ENCODE data around the gene ERG. TPM values are rescaled to one million over a fixed set of nuclear protein-coding genes. Genes with fewer than 3 reads are reported as not detected.
A peak's percentile ranks its signal among the peaks of the same experiment; 100 is the strongest.

Gene ERG
- total RNA-seq, 1 donor from 2014 or later = not detected

DNA sequence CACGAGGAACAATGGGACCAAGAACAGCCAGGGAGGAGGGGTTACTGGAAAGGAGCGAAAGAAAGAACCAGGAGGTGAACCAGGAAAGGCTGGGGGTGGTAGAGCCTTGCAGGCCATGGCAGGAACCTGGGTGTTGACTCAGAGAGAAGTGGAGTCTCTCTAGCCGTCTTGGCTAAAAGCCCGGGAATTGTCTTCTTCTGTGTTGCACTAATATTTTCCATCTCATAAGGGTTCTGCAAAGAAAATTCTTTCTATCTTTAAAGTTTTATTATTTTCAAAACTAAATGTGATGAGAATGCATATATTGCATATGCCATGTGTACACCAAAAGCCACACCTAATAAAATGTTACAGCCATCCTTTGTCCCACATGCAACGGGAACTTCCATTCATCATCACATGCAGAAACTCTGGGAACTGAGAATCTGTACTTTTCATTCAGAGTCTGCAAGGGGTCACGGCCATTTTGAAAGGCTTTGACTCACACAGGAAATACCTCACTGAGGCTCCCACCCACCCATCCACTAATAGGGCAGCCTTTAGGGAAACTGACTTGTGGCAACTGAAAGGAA, 38.0 kb downstream of the ERG start:
- peaks cover 6% of the 10 kb centered on the region for H3K27me3 Mint-ChIP-seq (ENCODE audit: insufficient read depth, low read depth)
- peaks cover 16% of the 10 kb centered on the region for H3K4me1 Mint-ChIP-seq
- Histone ChIP-seq H3K79me2 (ENCODE audit: low read depth) (no peaks in the 10 kb centered on the region), H3K27ac (no peak overlapping the region), H3K9me3 (ENCODE audit: low read depth) (no peaks in the 10 kb centered on the region), H3F3A (ENCODE audit: low read depth) (no peaks in the 10 kb centered on the region), H2AFZ (replicated peaks) (no peak overlapping the region), H3K27me3 (peaks cover 8% of the 10 kb centered on the region), H4K20me1 (ENCODE audit: low read depth) (no peaks in the 10 kb centered on the region), H3K4me2 (no peak overlapping the region), H3K36me3 (no peaks in the 10 kb centered on the region), H3K9ac (no peak overlapping the region), H3K4me3 (no peak overlapping the region), H3K4me1 (no peaks in the 10 kb centered on the region)
- peak overlapping the region; percentile 65 for H3K4me3 Mint-ChIP-seq
- DNase-seq (ENCODE audit: low spot score) = no peak
- H3K9me3 Mint-ChIP-seq = peaks cover 6% of the 10 kb centered on the region
- TF ChIP-seq EZH2 (IDR thresholded peaks at IDR 0.05) (no peak), EZH2phosphoT487 (IDR thresholded peaks at IDR 0.05) (no peak)
- TF ChIP-seq, protein P1, sequence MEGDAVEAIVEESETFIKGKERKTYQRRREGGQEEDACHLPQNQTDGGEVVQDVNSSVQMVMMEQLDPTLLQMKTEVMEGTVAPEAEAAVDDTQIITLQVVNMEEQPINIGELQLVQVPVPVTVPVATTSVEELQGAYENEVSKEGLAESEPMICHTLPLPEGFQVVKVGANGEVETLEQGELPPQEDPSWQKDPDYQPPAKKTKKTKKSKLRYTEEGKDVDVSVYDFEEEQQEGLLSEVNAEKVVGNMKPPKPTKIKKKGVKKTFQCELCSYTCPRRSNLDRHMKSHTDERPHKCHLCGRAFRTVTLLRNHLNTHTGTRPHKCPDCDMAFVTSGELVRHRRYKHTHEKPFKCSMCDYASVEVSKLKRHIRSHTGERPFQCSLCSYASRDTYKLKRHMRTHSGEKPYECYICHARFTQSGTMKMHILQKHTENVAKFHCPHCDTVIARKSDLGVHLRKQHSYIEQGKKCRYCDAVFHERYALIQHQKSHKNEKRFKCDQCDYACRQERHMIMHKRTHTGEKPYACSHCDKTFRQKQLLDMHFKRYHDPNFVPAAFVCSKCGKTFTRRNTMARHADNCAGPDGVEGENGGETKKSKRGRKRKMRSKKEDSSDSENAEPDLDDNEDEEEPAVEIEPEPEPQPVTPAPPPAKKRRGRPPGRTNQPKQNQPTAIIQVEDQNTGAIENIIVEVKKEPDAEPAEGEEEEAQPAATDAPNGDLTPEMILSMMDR (IDR thresholded peaks at IDR 0.05) = no peak
- H3K36me3 Mint-ChIP-seq = peaks cover 2% of the 10 kb centered on the region
- peak overlapping the region; percentile 50 for H3K27ac Mint-ChIP-seq

- Histone ChIP-seq H3K9me3 (ENCODE audit: low read depth) (no peaks in the 10 kb centered on the region), H2AFZ (replicated peaks) (no peak overlapping the region), H3K27me3 (peaks cover 15% of the 10 kb centered on the region), H3K4me3 (no peak overlapping the region), H4K20me1 (ENCODE audit: low read depth) (no peaks in the 10 kb centered on the region), H3K4me1 (no peaks in the 10 kb centered on the region), H3F3A (ENCODE audit: low read depth) (no peaks in the 10 kb centered on the region), H3K36me3 (no peaks in the 10 kb centered on the region), H3K27ac (no peak overlapping the region), H3K79me2 (ENCODE audit: low read depth) (no peaks in the 10 kb centered on the region), H3K4me2 (no peak overlapping the region), H3K9ac (no peak overlapping the region)
- Mint-ChIP-seq H3K27me3 (ENCODE audit: insufficient read depth, low read depth) (peaks cover 6% of the 10 kb centered on the region), H3K4me1 (peaks cover 16% of the 10 kb centered on the region), H3K36me3 (peaks cover 2% of the 10 kb centered on the region), H3K27ac (no peak overlapping the region), H3K4me3 (no peak overlapping the region), H3K9me3 (peaks cover 6% of the 10 kb centered on the region)
- TF ChIP-seq EZH2 (IDR thresholded peaks at IDR 0.05) (no peak), EZH2phosphoT487 (IDR thresholded peaks at IDR 0.05) (no peak)
- TF ChIP-seq, protein P1 (IDR thresholded peaks at IDR 0.05) = no peak
- DNase-seq (ENCODE audit: low spot score) = no peak
Observed at GRCh38 chr21:38459490-38459889, 38.8 kb downstream of the ERG start.

GRCh38 chr21:38455403-38455802, 42.9 kb downstream of the ERG start:
- Histone ChIP-seq H3K4me1 (no peaks in the 10 kb centered on the region), H2AFZ (replicated peaks) (no peak overlapping the region), H3K27ac (no peak overlapping the region), H3K79me2 (ENCODE audit: low read depth) (no peaks in the 10 kb centered on the region), H3K27me3 (peaks cover 54% of the 10 kb centered on the region), H3K4me2 (no peak overlapping the region), H3K9me3 (ENCODE audit: low read depth) (no peaks in the 10 kb centered on the region), H3F3A (ENCODE audit: low read depth) (no peaks in the 10 kb centered on the region), H3K9ac (no peak overlapping the region), H4K20me1 (ENCODE audit: low read depth) (no peaks in the 10 kb centered on the region), H3K36me3 (no peaks in the 10 kb centered on the region), H3K4me3 (no peak overlapping the region)
- H3K4me1 Mint-ChIP-seq = peaks cover 5% of the 10 kb centered on the region
- peaks cover 4% of the 10 kb centered on the region for H3K9me3 Mint-ChIP-seq
- H3K27me3 Mint-ChIP-seq (ENCODE audit: insufficient read depth, low read depth) = peaks cover 6% of the 10 kb centered on the region
- no peak overlapping the region for H3K27ac Mint-ChIP-seq
- no peaks in the 10 kb centered on the region for H3K36me3 Mint-ChIP-seq
- no peak overlapping the region for H3K4me3 Mint-ChIP-seq
- no peak for DNase-seq (ENCODE audit: low spot score)
- TF ChIP-seq, protein P1 (IDR thresholded peaks at IDR 0.05) = no peak
- no peak for TF ChIP-seq EZH2phosphoT487 (IDR thresholded peaks at IDR 0.05)
- no peak for TF ChIP-seq EZH2 (IDR thresholded peaks at IDR 0.05)

All from neural progenitor cell (in vitro differentiated cells).